Endodermal cell (in vitro differentiated cells): Measurements from ENCODE around the gene GSE1. TPM values are rescaled to one million over a fixed set of nuclear protein-coding genes. Genes with fewer than 3 reads are reported as not detected.

Source experiments
- DNase-seq: peaks from one replicate; pipeline ENCODE4 v3.0.0-alpha.2; 2017
- H3K27ac ChIP-seq: 2 replicates; pipeline ENCODE4 v1.5.1; 2013; ENCODE audit warnings: mild to moderate bottlenecking, low read depth, low read length, moderate library complexity
- H3K27me3 ChIP-seq: 2 replicates; pipeline ENCODE4 v1.6.1; 2013; ENCODE audit warnings: mild to moderate bottlenecking, low read length, moderate library complexity; ENCODE audit not compliant: insufficient read depth, control insufficient read depth, poor library complexity, severe bottlenecking
- H3K36me3 ChIP-seq: 2 replicates; pipeline ENCODE4 v1.7.0; 2013; ENCODE audit warnings: mild to moderate bottlenecking, low read length, moderate library complexity; ENCODE audit not compliant: control insufficient read depth, insufficient read depth
- H3K4me1 ChIP-seq: one replicate; pipeline ENCODE4 v1.7.0; 2013; ENCODE audit warnings: low read length; ENCODE audit not compliant: control insufficient read depth, insufficient read depth
- H3K4me3 ChIP-seq: 2 replicates; pipeline ENCODE4 v1.5.1; 2013; ENCODE audit warnings: mild to moderate bottlenecking, low read length, moderate library complexity
- H3K9ac ChIP-seq: 2 replicates; pipeline ENCODE4 v1.6.1; 2013; ENCODE audit warnings: mild to moderate bottlenecking, low read length, moderate library complexity; ENCODE audit not compliant: poor library complexity, severe bottlenecking; ENCODE audit errors: extremely low read depth
- H3K9me3 ChIP-seq: 2 replicates; pipeline ENCODE4 v1.6.1; 2013; ENCODE audit warnings: mild to moderate bottlenecking, low read length, moderate library complexity; ENCODE audit not compliant: control insufficient read depth
- H3K27ac Mint-ChIP-seq: 2 replicates; pipeline ENCODE4 v1.8.0; 2020; ENCODE audit warnings: mixed read lengths
- H3K27me3 Mint-ChIP-seq: 2 replicates; pipeline ENCODE4 v1.8.0; 2021; ENCODE audit warnings: mild to moderate bottlenecking, mixed read lengths; ENCODE audit not compliant: insufficient read depth
- H3K36me3 Mint-ChIP-seq: 2 replicates; pipeline ENCODE4 v1.8.0; 2020; ENCODE audit warnings: low read depth, mixed read lengths
- H3K4me1 Mint-ChIP-seq: 2 replicates; pipeline ENCODE4 v1.8.0; 2020; ENCODE audit warnings: mixed read lengths
- H3K4me3 Mint-ChIP-seq: 2 replicates; pipeline ENCODE4 v1.8.0; 2020; ENCODE audit warnings: mild to moderate bottlenecking, moderate library complexity, mixed read lengths
- H3K9me3 Mint-ChIP-seq: 2 replicates; pipeline ENCODE4 v1.8.0; 2020; ENCODE audit warnings: mild to moderate bottlenecking, mixed read lengths
- CTCF ChIP-seq: fragments of 200-600 bp; sonication (generic); conservative IDR thresholded peaks from 2 replicates; pipeline ENCODE4 v1.5.0; 2021; ENCODE audit warnings: antibody characterized with exemption, mild to moderate bottlenecking
- WGBS, 2 experiments: methylation state at CpG; one replicate each; pipeline versions ENCODE4 v1.1.5 to v1.1.7; 2013; ENCODE audit warnings: missing lambda C conversion rate in 2 of 2, mixed read lengths in 1 of 2; ENCODE audit not compliant: insufficient coverage in 1 of 2, insufficient read length in 1 of 2; 5-methylcytosine and 5-hydroxymethylcytosine counted together
- total RNA-seq, 2 donors: library from RNA; stranded (reverse); fragmentation: NEBNext Ultra II Directional in 1 of 2; extraction: Animal tissue kit (Norgen Biotek cat#: 25700) in 1 of 2; gene quantifications; 2 replicates in 1 of 2; 3 replicates in 1 of 2; pipeline ENCODE4 v1.2.1, GENCODE V29; 2021

GSE1 gene
- total RNA-seq, 2 donors from 2014 or later = 108 to 128 TPM

- no peak overlapping the region for H3K4me3 ChIP-seq
- Mint-ChIP-seq H3K27me3 (no peaks in the 10 kb centered on the region), H3K9me3 (no peaks in the 10 kb centered on the region), H3K4me1 (no peaks in the 10 kb centered on the region), H3K4me3 (no peak overlapping the region), H3K27ac (no peak overlapping the region), H3K36me3 (no peaks in the 10 kb centered on the region)
- no peaks in the 10 kb centered on the region for H3K4me1 ChIP-seq
- no peak for TF ChIP-seq CTCF
- no peak for DNase-seq
- WGBS, 2 experiments = 77 to 90% methylated on average over 3 to 7 of the region's 7 CpGs
- no peak overlapping the region for H3K27ac ChIP-seq
- H3K9me3 ChIP-seq = no peaks in the 10 kb centered on the region
- H3K9ac ChIP-seq = no peak overlapping the region
- no peaks in the 10 kb centered on the region for H3K36me3 ChIP-seq
- H3K27me3 ChIP-seq = peaks cover 4% of the 10 kb centered on the region
Observed at GRCh38 chr16:85699628-85700027, 86.5 kb downstream of the GSE1 start.

GRCh38 chr16:85704011-85704410, 90.9 kb downstream of the GSE1 start:
- H3K4me1 ChIP-seq = no peaks in the 10 kb centered on the region
- 89 to 90% methylated on average over 5 to 11 of the region's 11 CpGs for WGBS, 2 experiments

GRCh38 chr16:85704900-85705846, 92.1 kb downstream of the GSE1 start:
- H3K4me3 ChIP-seq = no peak overlapping the region
- Mint-ChIP-seq H3K4me1 (no peaks in the 10 kb centered on the region), H3K36me3 (peaks cover 2% of the 10 kb centered on the region), H3K4me3 (no peak overlapping the region), H3K27me3 (no peaks in the 10 kb centered on the region), H3K27ac (no peak overlapping the region), H3K9me3 (no peaks in the 10 kb centered on the region)
- TF ChIP-seq CTCF = peak; percentile 31
- no peak for DNase-seq
- H3K9ac ChIP-seq = no peak overlapping the region
- no peaks in the 10 kb centered on the region for H3K4me1 ChIP-seq
- H3K36me3 ChIP-seq = no peaks in the 10 kb centered on the region
- H3K9me3 ChIP-seq = no peaks in the 10 kb centered on the region
- H3K27ac ChIP-seq = no peak overlapping the region
- WGBS, 2 experiments = 95 to 98% methylated on average over 14 to 20 of the region's 20 CpGs
- H3K27me3 ChIP-seq = no peaks in the 10 kb centered on the region

More at GRCh38 chr16:85704011-85704410, 90.9 kb downstream of the GSE1 start:
- Mint-ChIP-seq H3K27me3 (no peaks in the 10 kb centered on the region), H3K27ac (no peak overlapping the region), H3K4me1 (no peaks in the 10 kb centered on the region), H3K4me3 (no peak overlapping the region), H3K9me3 (no peaks in the 10 kb centered on the region), H3K36me3 (peaks cover 1% of the 10 kb centered on the region)
- H3K9me3 ChIP-seq = no peaks in the 10 kb centered on the region
- H3K27me3 ChIP-seq = no peaks in the 10 kb centered on the region
- no peak for TF ChIP-seq CTCF
- no peak overlapping the region for H3K27ac ChIP-seq
- no peak overlapping the region for H3K4me3 ChIP-seq
- H3K36me3 ChIP-seq = no peaks in the 10 kb centered on the region
- H3K9ac ChIP-seq = no peak overlapping the region
- no peak for DNase-seq
